NCI-H187 (cell line): ENCODE measurements around the gene CACNA1A.

Experiments
- DNase-seq, 2 experiments: peaks; one replicate each; lab custom pipeline; 2025; lab: John Stamatoyannopoulos, UW

CACNA1A gene

DNA sequence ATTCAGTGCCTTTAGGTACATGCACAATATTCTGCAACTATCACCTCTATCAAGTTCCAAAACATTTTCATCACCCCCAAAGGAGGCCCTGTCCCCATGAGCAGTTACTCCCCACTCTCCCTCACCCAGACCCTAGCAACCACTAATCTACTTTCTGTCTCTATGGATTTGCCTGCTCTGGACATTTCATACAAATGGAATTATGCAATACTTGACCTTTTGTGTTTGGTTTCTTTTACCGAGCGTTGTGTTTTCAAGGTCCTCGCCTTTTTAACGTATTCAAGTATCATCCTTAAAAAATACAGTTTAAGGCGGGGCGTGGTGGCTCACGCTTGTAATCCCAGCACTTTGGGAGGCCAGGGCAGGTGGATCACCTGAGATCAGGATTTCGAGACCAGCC is 196.4 kb downstream of the CACNA1A start:
- DNase-seq: no peak

DNA sequence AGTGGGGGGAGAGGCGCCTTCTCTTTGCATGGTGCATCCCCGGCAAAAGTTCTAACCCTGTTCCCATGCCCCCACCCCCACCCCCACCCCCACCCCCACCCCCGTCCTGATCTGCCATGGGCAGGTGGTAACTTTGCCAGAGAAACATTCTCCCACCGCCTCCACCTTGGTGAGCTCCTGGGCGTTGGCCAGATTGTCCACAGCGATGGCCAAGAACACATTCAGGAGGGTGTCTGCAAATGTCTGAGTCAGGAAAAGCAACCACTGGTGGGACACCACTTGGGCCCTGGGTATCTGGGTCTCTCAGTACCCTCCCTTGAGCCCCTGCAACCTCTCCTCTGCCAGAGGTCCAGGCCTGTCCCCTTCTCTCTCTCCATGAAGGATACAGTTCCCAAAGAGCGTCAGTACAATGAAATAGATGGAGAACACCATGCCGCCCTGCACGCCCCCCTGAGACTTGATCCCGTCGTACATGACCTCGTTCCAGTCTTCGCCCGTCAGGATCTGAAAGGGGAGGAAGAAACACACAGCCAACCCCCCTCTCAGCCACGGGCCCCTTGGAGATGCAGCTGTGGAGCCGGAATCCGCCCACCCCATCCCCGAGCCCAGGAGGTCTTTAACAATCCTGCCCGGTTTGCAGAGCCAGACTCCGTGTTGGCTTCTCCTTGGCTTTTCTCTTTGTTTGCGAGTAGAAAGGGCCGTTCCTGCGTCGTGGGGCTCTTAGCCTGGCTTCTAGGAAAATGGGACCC is 202.7 kb downstream of the CACNA1A start:
- no peak for DNase-seq

- DNase-seq: no peak
Measured at GRCh38 chr19:13302526-13303270, 203.6 kb downstream of the CACNA1A start.

- no peak for DNase-seq
Measured at GRCh38 chr19:13301627-13302334, 204.5 kb downstream of the CACNA1A start.

GRCh38 chr19:13300421-13301030 is 205.8 kb downstream of the CACNA1A start:
- no peak for DNase-seq

DNA sequence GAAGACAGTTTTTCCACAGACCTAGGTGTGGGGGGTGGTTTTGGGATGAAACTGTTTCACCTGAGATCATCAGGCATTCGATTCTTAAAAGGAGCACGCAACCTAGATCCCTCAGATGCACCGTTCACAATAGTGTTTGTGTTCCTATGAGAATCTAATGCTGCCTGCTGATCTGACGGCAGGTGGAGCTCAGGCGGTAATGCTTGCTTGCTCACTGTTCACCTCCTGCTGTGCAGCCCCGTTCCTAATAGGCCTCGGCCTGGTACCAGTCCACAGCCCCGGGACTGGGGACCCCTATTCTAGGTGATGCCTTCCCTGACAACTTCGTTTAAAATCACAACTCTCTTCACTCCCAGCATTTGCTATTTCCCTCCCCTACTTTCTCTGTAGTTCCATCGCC is 206.4 kb downstream of the CACNA1A start:
- no peak for DNase-seq

DNA sequence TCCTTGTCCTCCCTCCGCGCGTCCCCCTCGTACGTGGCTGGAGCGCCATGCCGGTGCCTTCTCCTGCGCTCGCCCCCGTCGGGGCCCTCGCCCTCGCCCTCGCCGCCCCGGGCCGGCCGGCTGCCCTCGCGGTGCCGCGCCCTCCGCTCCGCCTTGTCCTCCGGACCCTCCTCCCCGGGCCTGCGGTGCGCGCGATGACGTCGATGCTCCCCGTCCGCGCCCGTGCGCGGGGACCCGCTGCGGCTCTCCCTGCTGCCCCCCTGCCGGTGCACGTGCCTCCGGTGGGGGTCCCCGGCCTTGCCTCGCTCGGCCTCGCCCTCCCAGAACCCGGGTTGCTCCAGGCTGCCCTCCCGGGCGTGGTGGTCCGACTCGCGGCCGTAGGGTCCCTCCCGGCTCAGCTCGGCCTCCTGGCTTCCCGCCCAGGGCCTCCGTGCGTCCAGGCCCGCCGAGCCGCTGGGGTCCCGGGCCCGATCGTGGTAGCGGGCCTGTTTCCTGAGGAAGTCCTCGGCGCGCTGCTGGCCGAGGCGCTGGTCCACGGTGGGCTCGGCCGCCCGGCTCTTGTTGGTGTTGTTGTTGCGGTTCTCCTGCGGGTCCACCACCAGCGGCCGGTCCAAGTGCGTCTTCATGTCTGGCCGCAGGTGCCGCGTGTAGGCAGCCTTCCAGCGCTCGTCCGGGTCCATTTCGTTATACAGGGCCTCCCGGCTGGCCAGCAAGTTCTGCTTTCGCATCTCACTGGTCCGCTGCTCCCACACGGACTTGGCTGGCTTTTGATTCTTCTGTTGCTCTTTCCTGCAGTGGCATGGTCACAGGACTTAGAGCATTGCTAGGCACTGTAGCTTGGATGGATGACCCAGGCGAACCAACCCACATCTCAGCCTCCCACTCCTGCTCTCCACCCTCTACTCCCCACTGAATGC is 207.5 kb downstream of the CACNA1A start:
- no peak for DNase-seq

DNA sequence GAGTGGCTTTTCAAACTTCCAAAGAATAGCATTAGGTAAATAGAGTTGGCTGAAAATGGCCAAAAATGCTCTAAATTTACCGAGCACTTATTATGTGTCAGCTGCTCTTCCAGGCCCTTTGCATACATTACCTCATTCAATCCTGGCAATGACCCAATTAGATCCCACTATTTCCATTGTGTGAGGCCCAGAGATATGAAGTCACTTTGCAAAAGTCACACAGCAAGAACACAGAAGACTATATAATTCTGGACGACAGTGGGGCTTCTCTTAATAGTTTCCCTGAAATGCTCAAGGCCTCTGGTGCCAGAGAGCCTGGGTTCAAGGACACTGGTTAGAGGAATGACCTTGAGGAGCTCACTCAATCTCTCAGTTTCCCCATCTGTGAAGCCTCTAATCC is 209.3 kb downstream of the CACNA1A start:
- DNase-seq: no peak

DNA sequence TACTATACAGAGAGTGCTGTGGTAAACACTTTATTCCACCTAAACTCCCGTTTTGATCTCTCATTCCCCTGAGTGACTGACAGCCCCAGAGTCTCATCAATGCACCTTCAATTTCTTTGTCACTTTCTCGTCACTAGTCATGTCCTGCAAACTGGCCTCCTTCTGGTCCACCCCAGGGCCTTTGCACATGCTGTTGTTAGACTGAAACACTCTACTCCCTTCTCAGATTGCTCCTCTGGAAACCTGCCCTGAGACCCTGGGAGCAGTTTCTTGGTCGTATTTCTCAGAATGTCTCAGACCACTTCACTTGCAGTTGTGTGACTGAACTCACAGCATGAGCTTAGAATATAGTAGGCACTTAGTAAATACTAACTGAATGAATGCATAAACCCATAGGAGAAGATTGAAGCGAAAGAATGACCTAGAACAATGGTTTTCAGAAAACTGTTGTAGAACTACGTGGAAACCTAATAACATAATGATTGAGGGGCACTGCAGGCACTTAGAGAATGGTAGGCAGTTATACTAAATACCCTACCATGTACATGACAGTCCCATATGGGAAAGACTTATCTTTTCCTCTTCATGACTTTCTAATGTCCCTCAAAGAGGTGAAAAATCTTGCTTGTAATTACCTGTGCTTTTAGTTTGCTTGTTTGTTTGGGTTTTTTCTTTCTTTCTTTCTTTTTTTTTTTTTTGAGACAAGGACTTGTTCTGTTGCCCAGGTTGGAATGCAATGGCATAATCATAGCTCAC is 211.3 kb downstream of the CACNA1A start:
- no peak for DNase-seq

DNA sequence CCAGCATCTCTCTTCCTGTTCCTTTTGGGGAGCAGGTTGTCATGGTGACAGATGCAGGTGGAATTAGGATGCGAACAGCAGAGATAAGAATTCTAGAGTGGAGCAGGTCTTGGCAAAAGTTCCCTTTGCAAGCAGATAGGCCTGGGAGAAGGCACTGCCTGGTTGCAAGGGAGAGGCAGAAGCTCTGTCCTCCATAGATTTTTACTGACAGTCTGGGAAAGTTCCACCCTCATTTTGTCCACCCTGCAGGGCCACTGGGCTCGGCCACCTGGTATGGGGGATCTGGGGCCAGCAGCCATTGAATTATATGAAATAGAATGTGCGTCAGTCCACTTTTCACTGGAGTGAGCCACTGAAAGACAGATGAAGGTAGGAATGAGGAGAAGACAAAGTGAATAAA is 214.4 kb downstream of the CACNA1A start:
- DNase-seq: no peak

DNA sequence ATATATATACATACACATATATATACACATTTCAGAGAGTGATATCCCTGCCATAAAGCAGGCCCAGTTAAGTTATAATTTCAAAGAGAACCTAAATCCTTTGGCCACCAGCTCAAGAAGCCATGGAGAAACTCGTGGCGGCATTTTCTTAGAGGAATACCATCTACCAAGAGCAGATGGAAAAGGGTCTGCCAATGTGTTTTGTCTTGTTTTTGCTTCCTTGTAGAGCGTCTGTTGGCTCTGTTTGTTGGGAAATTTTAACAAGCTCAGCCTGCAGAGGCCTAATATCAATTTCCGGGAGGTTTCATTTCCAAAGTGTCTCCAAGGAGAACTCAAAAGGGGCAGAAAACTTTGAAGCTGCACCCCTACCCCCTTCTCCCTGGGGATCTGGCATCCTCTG is 215.5 kb downstream of the CACNA1A start:
- DNase-seq: no peak

GRCh38 chr19:13289295-13289694 is 217.0 kb downstream of the CACNA1A start:
- no peak for DNase-seq

DNA sequence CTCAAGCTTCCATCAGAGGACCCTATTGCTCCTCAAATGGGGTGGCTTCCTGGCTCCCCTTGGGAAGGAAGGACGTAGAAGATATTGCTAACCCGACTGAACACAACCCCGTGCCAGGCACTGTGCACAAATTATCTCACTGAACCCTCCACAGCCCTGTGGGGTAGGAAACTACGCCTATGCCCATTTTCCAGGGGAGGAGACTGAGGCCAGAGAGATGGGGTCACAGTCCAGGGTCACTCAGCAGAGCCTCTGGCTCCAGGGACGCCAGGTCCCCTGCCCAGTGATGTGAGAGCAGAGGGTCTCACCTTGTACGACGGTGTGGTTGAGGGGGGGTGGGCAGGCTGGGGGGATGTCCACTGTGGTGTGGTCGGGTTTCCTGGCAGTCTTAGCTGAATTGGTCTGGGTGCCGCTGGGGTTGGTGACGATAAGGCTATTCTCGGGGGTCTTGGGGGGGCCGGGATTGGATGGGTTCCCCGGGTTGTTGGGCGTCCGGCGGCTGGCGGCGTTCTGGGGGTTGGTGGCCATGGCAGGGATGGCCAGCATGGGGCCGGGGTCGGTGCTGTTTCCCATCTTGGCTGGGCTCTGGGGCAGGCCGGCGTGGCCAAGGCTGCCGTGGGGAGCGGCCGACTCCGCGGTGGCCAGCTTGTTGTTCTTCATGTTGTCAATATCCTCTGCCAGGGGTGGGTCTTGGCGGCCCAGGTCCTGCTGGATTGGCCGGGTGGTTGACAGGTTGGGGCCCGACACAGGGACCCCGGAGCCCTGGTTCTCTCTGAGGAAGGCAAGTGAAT is 219.9 kb downstream of the CACNA1A start:
- no peak for DNase-seq

GRCh38 chr19:13284929-13285928 is 221.1 kb downstream of the CACNA1A start:
- DNase-seq: no peak

GRCh38 chr19:13283871-13284270 is 222.4 kb downstream of the CACNA1A start:
- DNase-seq: no peak

DNA sequence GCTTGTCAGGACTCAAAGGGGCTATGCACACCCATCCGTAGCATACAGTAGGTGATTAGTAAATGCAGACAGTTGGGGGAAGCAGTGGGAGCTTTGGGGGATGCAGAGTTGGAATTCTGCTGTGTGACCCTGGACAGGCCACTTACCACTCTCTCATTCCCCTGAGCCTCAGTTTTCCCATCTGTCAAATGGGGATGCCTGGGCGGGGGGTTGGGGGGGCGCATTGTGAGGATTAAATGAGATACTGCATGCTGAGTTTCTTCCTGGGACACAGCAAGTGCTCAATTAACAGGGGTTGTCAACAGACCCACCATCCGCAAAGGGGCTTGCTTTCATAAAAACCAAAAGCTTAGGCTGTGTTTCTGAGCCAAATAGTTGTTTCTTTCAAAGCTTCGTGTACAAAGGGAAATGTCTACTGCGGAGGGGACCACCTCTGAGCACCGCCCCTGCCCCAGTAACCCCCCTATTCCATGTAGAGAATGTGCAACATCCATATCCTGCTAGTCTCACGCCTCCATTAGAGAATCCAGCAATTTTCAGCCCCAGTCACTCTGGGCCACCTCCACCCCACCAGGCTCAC is 223.7 kb downstream of the CACNA1A start:
- no peak for DNase-seq

GRCh38 chr19:13281567-13282291 is 224.6 kb downstream of the CACNA1A start:
- no peak for DNase-seq
